ENCODE data around the gene GOLGA8A. TPM values are rescaled to one million over a fixed set of nuclear protein-coding genes. Genes with fewer than 3 reads are reported as not detected.
"Not testable (repeated sequence)": the region's sequence is repeated elsewhere in the genome, so short reads cannot be mapped to it uniquely, and the experiment has no call there.

Gene GOLGA8A
- total and polyA plus RNA-seq, 2 donors (not counting 3 experiments of a cell fraction or from before 2014, with no cell fraction given), result 17.8 to 61.1 TPM

GRCh38 chr15:34409511-34409910, 28.1 kb downstream of the GOLGA8A start:
- dilution Hi-C loops (cut with MboI; ENCODE audit: extremely low pct_ligation_motif_present, low sequenced_read_pairs); FAIRE-seq: not testable (repeated sequence)

GRCh38 chr15:34408973-34409372, 28.6 kb downstream of the GOLGA8A start:
- H3K9ac ChIP-seq (replicated peaks; ENCODE audit: extremely low read depth, insufficient read depth, low read length); CTCF ChIA-PET; H3K79me2 ChIP-seq (ENCODE audit: control insufficient read depth, insufficient read depth, low read length); H3K27ac ChIP-seq (ENCODE audit: insufficient read depth, low read depth, low read length); dilution Hi-C loops (cut with MboI; ENCODE audit: extremely low pct_ligation_motif_present, low sequenced_read_pairs); H3K4me2 ChIP-seq (ENCODE audit: insufficient read depth, low read length); H3K9me3 ChIP-seq (replicated peaks; ENCODE audit: control insufficient read depth, insufficient read depth, low read length); H3K36me3 ChIP-seq (ENCODE audit: control insufficient read depth in 2 of 2, extremely low read depth in 1 of 2, insufficient read depth in 2 of 2, low read length in 2 of 2); intact Hi-C loops (cut with micrococcal nuclease); H4K20me1 ChIP-seq (replicated peaks; ENCODE audit: control insufficient read depth, extremely low read depth, insufficient read depth, low read length); H3K4me1 ChIP-seq (ENCODE audit: control insufficient read depth, extremely low read depth, insufficient read depth, low read length); DNase-seq (ENCODE audit: low read depth, low spot score); H3K4me3 ChIP-seq (replicated peaks in 1 of 3; ENCODE audit: insufficient read depth in 1 of 3, low read depth in 1 of 3, low read length in 3 of 3); POLR2A ChIA-PET; H3K27me3 ChIP-seq (ENCODE audit: control insufficient read depth in 2 of 2, insufficient read depth in 2 of 2, low read length in 2 of 2); H3K9me1 ChIP-seq (replicated peaks; ENCODE audit: control insufficient read depth, extremely low read depth, insufficient read depth, low read length); FAIRE-seq; H2AFZ ChIP-seq (ENCODE audit: low read depth, low read length); BruUV-seq (replicated peaks): not testable (repeated sequence)

More at GRCh38 chr15:34409511-34409910, 28.1 kb downstream of the GOLGA8A start:
- CTCF ChIA-PET; intact Hi-C loops (cut with micrococcal nuclease); DNase-seq (ENCODE audit: low read depth, low spot score); BruUV-seq (replicated peaks); H3K4me1 ChIP-seq (ENCODE audit: control insufficient read depth, extremely low read depth, insufficient read depth, low read length); H3K9me1 ChIP-seq (replicated peaks; ENCODE audit: control insufficient read depth, extremely low read depth, insufficient read depth, low read length); H3K27ac ChIP-seq (ENCODE audit: insufficient read depth, low read depth, low read length); POLR2A ChIA-PET; H3K4me2 ChIP-seq (ENCODE audit: insufficient read depth, low read length); H3K4me3 ChIP-seq (replicated peaks in 1 of 3; ENCODE audit: insufficient read depth in 1 of 3, low read depth in 1 of 3, low read length in 3 of 3); H3K36me3 ChIP-seq (ENCODE audit: control insufficient read depth in 2 of 2, extremely low read depth in 1 of 2, insufficient read depth in 2 of 2, low read length in 2 of 2); H3K9me3 ChIP-seq (replicated peaks; ENCODE audit: control insufficient read depth, insufficient read depth, low read length); H4K20me1 ChIP-seq (replicated peaks; ENCODE audit: control insufficient read depth, extremely low read depth, insufficient read depth, low read length); H2AFZ ChIP-seq (ENCODE audit: low read depth, low read length); H3K9ac ChIP-seq (replicated peaks; ENCODE audit: extremely low read depth, insufficient read depth, low read length); H3K79me2 ChIP-seq (ENCODE audit: control insufficient read depth, insufficient read depth, low read length); H3K27me3 ChIP-seq (ENCODE audit: control insufficient read depth in 2 of 2, insufficient read depth in 2 of 2, low read length in 2 of 2): not testable (repeated sequence)

DNA sequence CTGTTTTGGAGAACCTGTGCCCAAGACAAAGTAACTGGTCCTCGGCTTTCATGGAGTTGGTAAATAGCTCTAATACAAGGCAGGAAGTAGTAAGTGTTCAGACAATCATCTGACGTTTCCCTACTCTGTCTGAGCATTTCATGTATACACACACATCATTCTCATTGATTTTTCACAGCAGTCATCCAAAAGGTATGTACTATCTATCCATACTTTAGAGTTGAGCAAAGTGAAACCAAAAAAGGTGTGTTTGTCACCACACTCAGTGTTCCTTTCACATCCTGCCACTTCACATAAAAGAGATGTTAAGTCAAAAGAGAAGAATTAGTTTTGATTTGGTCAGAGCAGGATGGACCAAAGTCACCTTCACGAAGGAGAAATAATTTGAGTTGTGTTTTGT, 33.7 kb downstream of the GOLGA8A start:
- H3K79me2 ChIP-seq (ENCODE audit: control insufficient read depth, insufficient read depth, low read length); H2AFZ ChIP-seq (ENCODE audit: low read depth, low read length); H3K27ac ChIP-seq (ENCODE audit: insufficient read depth, low read depth, low read length); H3K9ac ChIP-seq (replicated peaks; ENCODE audit: extremely low read depth, insufficient read depth, low read length); H3K36me3 ChIP-seq (ENCODE audit: control insufficient read depth in 2 of 2, extremely low read depth in 1 of 2, insufficient read depth in 2 of 2, low read length in 2 of 2); H3K27me3 ChIP-seq (ENCODE audit: control insufficient read depth in 2 of 2, insufficient read depth in 2 of 2, low read length in 2 of 2); H3K9me1 ChIP-seq (replicated peaks; ENCODE audit: control insufficient read depth, extremely low read depth, insufficient read depth, low read length); H3K4me3 ChIP-seq (replicated peaks in 1 of 3; ENCODE audit: insufficient read depth in 1 of 3, low read depth in 1 of 3, low read length in 3 of 3); dilution Hi-C loops (cut with MboI; ENCODE audit: extremely low pct_ligation_motif_present, low sequenced_read_pairs); H3K4me2 ChIP-seq (ENCODE audit: insufficient read depth, low read length); BruUV-seq (replicated peaks); intact Hi-C loops (cut with micrococcal nuclease); FAIRE-seq; CTCF ChIA-PET; H3K4me1 ChIP-seq (ENCODE audit: control insufficient read depth, extremely low read depth, insufficient read depth, low read length); POLR2A ChIA-PET; H3K9me3 ChIP-seq (replicated peaks; ENCODE audit: control insufficient read depth, insufficient read depth, low read length); H4K20me1 ChIP-seq (replicated peaks; ENCODE audit: control insufficient read depth, extremely low read depth, insufficient read depth, low read length); DNase-seq (ENCODE audit: low read depth, low spot score): not testable (repeated sequence)

- H3K27ac ChIP-seq (ENCODE audit: insufficient read depth, low read depth, low read length); H3K4me1 ChIP-seq (ENCODE audit: control insufficient read depth, extremely low read depth, insufficient read depth, low read length); FAIRE-seq; H3K79me2 ChIP-seq (ENCODE audit: control insufficient read depth, insufficient read depth, low read length); POLR2A ChIA-PET; intact Hi-C loops (cut with micrococcal nuclease); H3K9ac ChIP-seq (replicated peaks; ENCODE audit: extremely low read depth, insufficient read depth, low read length); H3K4me2 ChIP-seq (ENCODE audit: insufficient read depth, low read length); H2AFZ ChIP-seq (ENCODE audit: low read depth, low read length); H3K4me3 ChIP-seq (replicated peaks in 1 of 3; ENCODE audit: insufficient read depth in 1 of 3, low read depth in 1 of 3, low read length in 3 of 3); H3K36me3 ChIP-seq (ENCODE audit: control insufficient read depth in 2 of 2, extremely low read depth in 1 of 2, insufficient read depth in 2 of 2, low read length in 2 of 2); H3K9me1 ChIP-seq (replicated peaks; ENCODE audit: control insufficient read depth, extremely low read depth, insufficient read depth, low read length); H3K27me3 ChIP-seq (ENCODE audit: control insufficient read depth in 2 of 2, insufficient read depth in 2 of 2, low read length in 2 of 2); CTCF ChIA-PET; dilution Hi-C loops (cut with MboI; ENCODE audit: extremely low pct_ligation_motif_present, low sequenced_read_pairs); DNase-seq (ENCODE audit: low read depth, low spot score); BruUV-seq (replicated peaks); H3K9me3 ChIP-seq (replicated peaks; ENCODE audit: control insufficient read depth, insufficient read depth, low read length); H4K20me1 ChIP-seq (replicated peaks; ENCODE audit: control insufficient read depth, extremely low read depth, insufficient read depth, low read length): not testable (repeated sequence)
Measured at GRCh38 chr15:34403160-34403598, 34.4 kb downstream of the GOLGA8A start.
